Esophagus muscularis mucosa (tissue), 4 donors: ENCODE measurements around the gene NBAS. TPM values are rescaled to one million over a fixed set of nuclear protein-coding genes. Genes with fewer than 3 reads are reported as not detected.

ENCODE experiments used
- DNase-seq: peaks from one replicate; pipeline ENCODE4 v3.0.0-alpha.2; 2017; ENCODE audit errors: extremely low spot score
- H3K27ac ChIP-seq, 4 donors: fragments of 200-600 bp; sonication (generic); replicated peaks in 1 of 4; 1 replicate in 3 of 4; 2 replicates in 1 of 4; pipeline ENCODE4 v1.5.1; 2016 to 2019; ENCODE audit warnings: mild to moderate bottlenecking in 1 of 4
- H3K27me3 ChIP-seq, 4 donors: fragments of 200-600 bp; sonication (generic); one replicate each; pipeline versions ENCODE4 v1.5.1 to v1.6.0; 2016 to 2019
- H3K36me3 ChIP-seq, 4 donors: fragments of 200-600 bp; sonication (generic); one replicate each; pipeline ENCODE4 v1.5.1; 2016 to 2019
- H3K4me1 ChIP-seq, 4 donors: fragments of 200-600 bp; sonication (generic); one replicate each; pipeline ENCODE4 v1.5.1; 2016 to 2019
- H3K4me3 ChIP-seq, 4 donors: fragments of 200-600 bp; sonication (generic); 1 replicate in 2 of 4; 2 replicates in 2 of 4; pipeline ENCODE4 v1.5.1; 2016 to 2019; ENCODE audit warnings: mild to moderate bottlenecking in 4 of 4, moderate library complexity in 1 of 4
- H3K9me3 ChIP-seq, 4 donors: fragments of 200-600 bp; sonication (generic); 1 replicate in 3 of 4; 2 replicates in 1 of 4; pipeline ENCODE4 v1.5.1; 2016 to 2019
- CTCF ChIP-seq, 3 experiments: fragments of 200-600 bp in 2 of 3; fragments of 450-650 bp in 1 of 3; sonication (generic) in 2 of 3; IDR thresholded peaks; one replicate each; pipeline ENCODE4 v1.5.1; 2017 to 2019; ENCODE audit warnings: antibody characterized with exemption in 3 of 3, mild to moderate bottlenecking in 2 of 3, moderate library complexity in 1 of 3
- EP300 ChIP-seq: sonication (generic); formaldehyde crosslinking; IDR thresholded peaks from one replicate; pipeline ENCODE4 v1.6.1; 2017; ENCODE audit warnings: antibody characterized with exemption
- POLR2A ChIP-seq: fragments of 450-650 bp; IDR thresholded peaks from one replicate; pipeline ENCODE4 v1.6.1; 2017; ENCODE audit warnings: antibody characterized with exemption, moderate library complexity, mild to moderate bottlenecking, low read depth
- POLR2AphosphoS5 ChIP-seq, 2 donors: sonication (generic); formaldehyde crosslinking; IDR thresholded peaks; one replicate each; pipeline ENCODE4 v1.6.1; 2017; ENCODE audit warnings: antibody characterized with exemption in 2 of 2
- WGBS: methylation state at CpG from one replicate; pipeline ENCODE4 v1.1.5; 2018; 5-methylcytosine and 5-hydroxymethylcytosine counted together
- intact Hi-C: fragments of 100-400 bp; cut with DNase I; formaldehyde crosslinking; loops from one replicate; pipeline ENCODE4 v1.15.1; 2023
- total RNA-seq, 4 donors: library from RNA; depleted of rRNA; stranded (reverse); fragments of >200 nt; gene quantifications; one replicate each; pipeline versions ENCODE4 v1.1.0 to v1.2.1, GENCODE V29; 2016

The NBAS gene
- total RNA-seq, 4 donors from 2014 or later = 39.2 to 43.6 (median 42.0) TPM

- TF ChIP-seq POLR2A (no peak), CTCF (IDR thresholded peaks at IDR 0.05) (no peak), POLR2AphosphoS5 (IDR thresholded peaks at IDR 0.05) (no peak), EP300 (no peak)
- no peaks in the 10 kb centered on the region for H3K9me3 ChIP-seq
- no peak overlapping the region for H3K27ac ChIP-seq
- WGBS = 58% methylated on average over 2 of the region's 2 CpGs
- H3K27me3 ChIP-seq = no peaks in the 10 kb centered on the region
- no peak overlapping the region for H3K4me3 ChIP-seq
- DNase-seq = no peak
- H3K4me1 ChIP-seq = no peaks in the 10 kb centered on the region
- peaks cover 0 to 32% (median 20%) of the 10 kb centered on the region in 4 donors for H3K36me3 ChIP-seq
- intact Hi-C loops = no loop called here
These were observed 195.7 kb downstream of the NBAS start for GRCh38 chr2:15365411-15365810.

GRCh38 chr2:15364561-15364960 is 196.6 kb downstream of the NBAS start:
- Histone ChIP-seq H3K36me3 (peaks cover 0 to 32% (median 19%) of the 10 kb centered on the region in 4 donors), H3K4me1 (no peaks in the 10 kb centered on the region), H3K4me3 (no peak overlapping the region), H3K9me3 (no peaks in the 10 kb centered on the region), H3K27me3 (no peaks in the 10 kb centered on the region), H3K27ac (no peak overlapping the region)
- no peak for TF ChIP-seq POLR2AphosphoS5 (IDR thresholded peaks at IDR 0.05)
- no peak for TF ChIP-seq CTCF (IDR thresholded peaks at IDR 0.05)
- no peak for TF ChIP-seq POLR2A
- intact Hi-C loops = no loop called here
- no peak for DNase-seq
- WGBS = 84% methylated on average over 2 of the region's 2 CpGs

GRCh38 chr2:15363734-15364133 is 197.4 kb downstream of the NBAS start:
- DNase-seq = no peak
- WGBS = 92% methylated on average over 3 of the region's 3 CpGs
- H3K4me3 ChIP-seq = no peak overlapping the region
- H3K27me3 ChIP-seq = no peaks in the 10 kb centered on the region
- H3K27ac ChIP-seq = no peak overlapping the region
- H3K9me3 ChIP-seq = no peaks in the 10 kb centered on the region
- intact Hi-C loops = no loop called here
- H3K36me3 ChIP-seq = peaks cover 0 to 32% (median 17%) of the 10 kb centered on the region in 4 donors
- no peak for TF ChIP-seq CTCF (IDR thresholded peaks at IDR 0.05)
- no peak for TF ChIP-seq POLR2A
- no peak for TF ChIP-seq POLR2AphosphoS5 (IDR thresholded peaks at IDR 0.05)
- H3K4me1 ChIP-seq = no peaks in the 10 kb centered on the region

GRCh38 chr2:15363142-15363541 is 198.0 kb downstream of the NBAS start:
- intact Hi-C loops = no loop called here
- Histone ChIP-seq H3K9me3 (no peaks in the 10 kb centered on the region), H3K27me3 (no peaks in the 10 kb centered on the region), H3K4me3 (no peak overlapping the region), H3K27ac (no peak overlapping the region), H3K4me1 (no peaks in the 10 kb centered on the region), H3K36me3 (peaks cover 0 to 32% (median 17%) of the 10 kb centered on the region in 4 donors)
- no peak for TF ChIP-seq EP300
- no peak for DNase-seq

GRCh38 chr2:15359716-15360531 is 201.2 kb downstream of the NBAS start:
- TF ChIP-seq POLR2AphosphoS5 (IDR thresholded peaks at IDR 0.05) (no peak), POLR2A (no peak), CTCF (IDR thresholded peaks at IDR 0.05) (no peak), EP300 (no peak)
- Histone ChIP-seq H3K4me1 (no peaks in the 10 kb centered on the region), H3K4me3 (no peak overlapping the region), H3K36me3 (peaks cover 0 to 29% (median 13%) of the 10 kb centered on the region in 4 donors), H3K27ac (no peak overlapping the region), H3K27me3 (no peaks in the 10 kb centered on the region), H3K9me3 (no peaks in the 10 kb centered on the region)
- 95% methylated on average over 5 of the region's 5 CpGs for WGBS
- no peak for DNase-seq
- intact Hi-C loops = no loop called here
